Midbrain (tissue), 1 donor: ENCODE measurements around the gene HES4.
"Not testable (repeated sequence)": the region's sequence is repeated elsewhere in the genome, so short reads cannot be mapped to it uniquely, and the experiment has no call there.

Source experiments
- DNase-seq: peaks from one replicate; lab custom pipeline; 2025; lab: John Stamatoyannopoulos, UW

HES4 gene

DNA sequence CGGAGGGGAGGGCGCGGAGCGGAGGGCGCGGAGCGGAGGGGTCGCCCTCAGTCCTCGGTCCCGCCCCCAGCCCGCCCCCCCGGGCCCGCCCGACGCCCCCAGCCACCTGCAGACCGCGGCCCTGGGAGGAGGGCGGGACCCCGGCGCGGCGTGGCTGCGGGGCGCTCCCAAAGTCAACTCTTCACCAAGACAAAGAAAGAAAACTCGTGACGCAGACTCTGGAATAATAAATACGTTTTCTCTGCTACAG lies 1.2 kb downstream of the HES4 start:
- no peak for DNase-seq

DNA sequence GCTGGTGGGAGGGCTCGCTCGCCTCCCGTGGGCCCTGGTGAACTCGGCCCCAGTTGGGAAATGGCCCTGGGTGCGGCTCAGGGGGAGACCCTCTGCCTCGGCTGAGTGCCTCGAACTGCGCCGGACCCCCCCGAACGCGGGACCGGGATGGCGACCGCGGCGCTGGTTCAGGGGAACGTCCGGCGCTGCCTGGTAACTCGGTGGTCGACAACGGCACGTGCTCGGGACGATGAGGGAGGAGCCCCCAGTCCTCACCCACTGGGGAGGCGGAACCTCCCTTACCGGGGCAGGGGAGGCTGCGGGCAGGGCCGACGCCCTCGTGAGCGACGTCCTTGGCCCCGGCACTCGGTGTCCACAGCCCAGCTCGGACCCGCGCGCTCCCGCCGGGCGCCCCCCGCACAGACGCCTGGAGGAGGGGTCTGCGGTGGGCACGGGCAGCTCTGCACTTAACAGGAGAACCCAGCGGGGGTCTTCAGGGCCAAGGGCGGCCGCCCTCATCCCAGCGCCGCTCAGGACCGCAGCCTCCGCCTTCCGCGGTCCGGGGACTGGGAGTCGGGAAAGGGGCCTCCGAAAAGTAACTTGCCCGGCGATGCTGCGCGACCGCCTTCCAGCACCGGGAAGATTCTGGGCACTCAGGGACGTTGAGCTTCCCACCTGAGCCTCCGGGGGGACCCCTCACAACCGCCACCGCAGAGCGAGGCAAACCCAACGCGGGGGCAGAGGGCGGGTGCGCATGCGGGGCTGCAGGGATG lies 1.7 kb downstream of the HES4 start:
- no peak for DNase-seq

DNA sequence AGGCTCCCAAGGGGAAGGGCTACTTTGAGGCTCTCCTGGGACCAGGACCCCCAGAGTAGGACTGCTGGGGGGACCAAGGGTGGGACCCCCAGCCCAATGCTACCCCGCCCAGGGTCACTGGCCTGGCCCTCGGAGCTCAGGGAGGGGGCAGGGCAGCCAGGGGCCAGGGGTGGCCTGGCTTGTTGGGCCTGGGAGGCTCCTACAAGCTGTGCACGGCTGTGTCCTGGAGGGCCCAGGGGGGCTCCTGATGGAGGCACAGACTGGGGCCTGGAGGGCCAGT lies 2.2 kb downstream of the HES4 start:
- DNase-seq: no peak

DNA sequence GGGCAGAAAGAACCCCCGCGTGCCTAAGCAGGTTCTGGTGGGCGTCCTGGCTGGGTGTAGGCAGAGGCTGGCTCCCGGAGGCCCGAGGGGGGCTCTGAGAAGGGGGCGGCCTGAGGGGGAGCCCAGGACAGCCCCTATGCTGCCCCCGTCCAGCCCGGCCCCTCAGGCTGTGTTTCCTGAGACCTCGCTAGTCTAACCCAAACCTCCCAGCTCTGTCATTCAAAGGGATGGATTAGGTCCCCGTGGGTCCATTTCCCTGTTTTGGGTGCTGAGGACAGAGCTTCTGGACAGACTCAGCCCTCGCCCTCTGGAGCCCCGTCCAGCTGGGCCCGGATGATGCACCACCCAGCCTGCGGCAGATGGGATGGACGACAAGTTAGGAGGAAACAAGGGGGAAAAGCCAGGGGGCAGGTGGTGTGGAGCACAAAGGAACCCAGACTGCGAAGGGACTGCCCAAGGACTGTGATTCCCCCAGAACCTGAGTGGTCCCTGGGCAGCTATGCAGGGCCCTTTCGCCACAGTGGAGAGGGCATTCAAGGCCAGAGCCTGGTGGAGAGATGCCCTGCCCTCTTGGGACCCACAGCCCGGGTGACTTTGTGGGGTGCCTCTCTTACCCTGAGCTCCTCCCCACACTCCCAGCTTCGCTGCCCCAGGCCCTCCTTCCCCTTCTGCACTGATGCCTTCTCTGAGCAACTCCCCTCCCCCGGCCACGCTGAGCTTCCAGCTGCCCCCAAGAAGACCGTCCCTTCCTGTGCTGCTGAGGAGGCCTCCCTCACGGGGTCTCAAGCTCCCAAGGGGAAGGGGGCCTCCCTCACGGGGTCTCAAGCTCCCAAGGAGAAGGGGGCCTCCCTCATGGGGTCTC lies 2.8 kb downstream of the HES4 start:
- DNase-seq: no peak

DNA sequence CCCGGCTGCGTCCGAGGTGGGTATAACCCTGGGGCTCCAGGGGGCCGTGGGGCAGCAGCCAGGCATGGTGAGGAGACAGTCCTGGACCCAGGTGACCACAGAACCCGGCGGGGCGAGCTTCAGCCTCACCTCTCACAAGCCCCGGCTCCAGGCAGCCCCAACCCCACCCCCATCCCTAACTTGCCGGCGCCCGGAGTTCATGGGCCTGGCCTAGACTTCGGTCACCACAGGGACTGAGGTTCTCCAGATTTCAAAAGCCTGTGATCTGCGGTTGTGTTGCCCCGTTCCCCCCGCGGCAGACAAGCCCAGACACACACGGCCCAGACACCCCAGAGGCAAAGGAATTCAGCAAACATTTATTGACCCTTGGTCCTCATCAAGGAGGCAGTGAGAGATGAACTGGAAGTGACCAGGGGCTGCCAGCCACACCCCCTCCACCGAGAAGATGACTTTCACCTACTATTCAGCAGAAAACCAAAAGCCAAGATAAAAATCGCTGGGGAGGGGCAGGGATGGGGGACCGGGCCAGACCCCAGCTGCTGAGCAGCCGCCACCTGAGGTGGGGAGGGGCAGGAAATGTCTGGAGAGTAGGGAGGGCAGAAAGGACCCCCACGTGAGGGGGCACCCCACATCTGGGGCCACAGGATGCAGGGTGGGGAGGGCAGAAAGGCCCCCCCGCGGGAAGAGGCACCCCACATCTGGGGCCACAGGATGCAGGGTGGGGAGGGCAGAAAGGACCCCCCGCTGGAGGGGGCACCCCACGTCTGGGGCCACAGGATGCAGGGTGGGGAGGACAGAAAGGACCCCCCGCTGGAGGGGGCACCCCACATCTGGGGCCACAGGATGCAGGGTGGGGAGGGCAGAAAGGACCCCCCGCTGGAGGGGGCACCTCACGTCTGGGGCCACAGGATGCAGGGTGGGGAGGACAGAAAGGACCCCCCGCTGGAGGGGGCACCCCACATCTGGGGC lies 3.9 kb downstream of the HES4 start:
- no peak for DNase-seq

DNA sequence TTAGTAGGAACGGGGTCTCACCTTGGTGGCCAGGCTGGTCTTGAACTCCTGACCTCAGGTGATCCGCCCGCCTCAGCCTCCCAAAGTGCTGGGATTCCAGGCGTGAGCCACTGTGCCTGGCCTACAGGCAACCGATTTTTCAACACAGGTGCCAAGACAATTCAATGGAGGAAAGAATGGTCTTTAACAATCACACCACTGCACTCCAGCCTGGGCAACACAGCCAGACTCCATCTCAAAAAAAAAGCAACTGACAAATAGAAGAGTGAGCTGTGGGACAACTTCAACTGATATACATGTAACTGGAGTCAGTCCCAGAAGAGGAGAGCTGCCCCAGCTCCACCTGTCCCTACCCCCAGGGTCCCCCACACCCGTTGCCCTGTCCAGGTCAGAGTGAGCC lies 5.4 kb downstream of the HES4 start:
- not testable (repeated sequence) for DNase-seq

DNA sequence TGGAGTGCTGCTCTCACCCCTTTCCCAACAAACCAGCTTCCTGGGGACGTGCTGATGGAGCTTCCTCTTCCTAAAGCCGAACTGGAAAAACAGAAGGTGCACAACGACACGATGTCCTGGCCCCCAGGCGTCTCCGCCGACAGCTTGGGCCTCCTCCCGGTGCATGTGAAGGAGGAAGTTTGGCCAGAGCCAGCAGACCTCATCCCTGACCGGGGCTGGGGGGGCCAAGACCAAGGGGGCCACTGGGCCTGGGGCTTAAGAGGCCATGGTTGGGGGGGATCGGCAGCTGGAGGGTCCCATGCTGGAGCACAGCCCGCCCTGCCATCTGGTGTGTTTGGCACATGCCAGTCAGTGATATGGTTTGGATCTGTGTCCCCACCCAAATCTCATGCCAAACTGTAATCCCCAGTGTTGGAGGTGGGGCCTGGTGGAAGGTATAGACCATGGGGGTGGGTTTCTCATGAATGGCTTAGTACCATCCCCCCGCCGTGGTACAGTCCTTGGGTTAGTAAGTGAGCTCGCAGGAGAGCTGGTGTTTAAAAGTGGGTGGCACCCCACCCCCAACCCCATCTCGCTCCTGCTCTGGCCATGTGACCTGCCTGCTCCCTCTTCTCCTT lies 6.4 kb downstream of the HES4 start:
- DNase-seq: no peak

DNA sequence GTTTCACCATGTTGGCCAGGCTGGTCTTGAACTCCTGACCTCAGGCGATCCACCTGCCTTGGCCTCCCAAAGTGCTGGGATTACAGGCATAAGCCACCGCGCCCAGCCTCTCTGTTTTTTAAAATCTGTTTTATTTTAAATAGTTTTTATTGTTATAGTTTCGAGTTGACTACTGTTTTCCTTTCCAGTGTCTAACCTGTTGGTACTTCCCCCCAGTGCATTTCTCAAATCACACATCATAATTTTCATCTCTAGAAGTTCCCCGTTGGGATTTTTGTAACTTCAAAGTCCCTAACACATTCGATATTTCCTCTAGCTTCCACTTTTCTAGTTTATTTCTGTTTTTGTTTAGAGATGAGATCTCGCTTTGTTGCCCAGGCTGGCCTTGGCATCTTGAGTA lies 7.5 kb downstream of the HES4 start:
- no peak for DNase-seq

DNA sequence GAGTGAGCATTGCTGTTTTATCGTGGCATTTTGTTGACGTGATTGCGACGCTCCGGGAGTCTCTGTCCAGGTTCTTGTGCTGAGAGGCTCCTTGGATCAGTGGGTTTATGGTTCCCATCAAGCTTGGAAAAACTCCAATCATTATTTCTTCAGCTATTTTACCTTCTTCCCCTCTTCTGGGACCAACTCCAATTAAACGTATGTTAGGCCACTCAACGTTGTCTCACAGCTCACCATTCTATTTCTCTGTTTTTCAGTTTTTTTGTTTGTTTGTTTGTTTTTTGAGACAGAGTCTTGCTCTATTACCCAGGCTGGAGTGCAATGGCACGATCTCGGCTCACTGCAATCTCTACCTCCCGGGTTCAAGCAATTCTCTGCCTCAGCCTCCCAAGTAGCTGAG lies 8.0 kb downstream of the HES4 start:
- no peak for DNase-seq

DNA sequence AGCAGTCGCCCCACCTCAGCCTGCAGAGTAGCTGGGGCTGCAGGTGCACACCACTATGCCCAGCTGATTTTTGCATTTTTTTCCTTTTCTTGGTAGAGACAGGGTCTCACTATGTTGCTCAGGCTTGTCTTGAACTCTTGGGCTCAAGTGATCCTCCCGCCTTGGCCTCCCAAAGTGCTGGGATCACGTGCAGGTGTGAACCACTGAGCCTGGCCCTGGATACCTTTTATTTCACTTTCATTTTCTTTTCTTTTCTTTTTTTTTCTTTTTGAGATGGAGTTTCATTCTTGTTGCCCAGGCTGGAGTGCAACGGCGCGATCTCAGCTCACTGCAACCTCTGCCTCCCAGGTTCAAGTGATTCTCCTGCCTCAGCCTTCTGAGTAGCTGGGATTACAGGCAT lies 8.6 kb downstream of the HES4 start:
- DNase-seq: not testable (repeated sequence)

DNA sequence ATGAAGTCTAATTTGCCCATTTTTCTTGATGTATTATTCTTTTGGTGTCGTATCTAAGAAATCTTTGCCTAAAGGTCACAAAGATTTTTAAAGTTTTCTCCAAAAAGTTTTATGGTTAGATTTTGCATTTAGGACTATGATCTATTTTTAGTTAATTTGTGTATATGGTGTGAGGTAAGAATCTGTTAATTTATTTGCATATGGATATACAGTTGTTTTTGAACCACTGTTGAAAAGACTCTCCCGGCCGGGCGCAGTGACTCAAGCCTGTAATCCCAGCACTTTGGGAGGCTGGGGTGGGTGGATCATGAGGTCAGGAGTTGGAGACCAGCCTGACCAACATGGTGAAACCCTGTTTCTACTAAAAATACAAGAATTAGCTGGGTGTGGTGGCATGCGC lies 11.8 kb downstream of the HES4 start:
- DNase-seq: not testable (repeated sequence)

DNA sequence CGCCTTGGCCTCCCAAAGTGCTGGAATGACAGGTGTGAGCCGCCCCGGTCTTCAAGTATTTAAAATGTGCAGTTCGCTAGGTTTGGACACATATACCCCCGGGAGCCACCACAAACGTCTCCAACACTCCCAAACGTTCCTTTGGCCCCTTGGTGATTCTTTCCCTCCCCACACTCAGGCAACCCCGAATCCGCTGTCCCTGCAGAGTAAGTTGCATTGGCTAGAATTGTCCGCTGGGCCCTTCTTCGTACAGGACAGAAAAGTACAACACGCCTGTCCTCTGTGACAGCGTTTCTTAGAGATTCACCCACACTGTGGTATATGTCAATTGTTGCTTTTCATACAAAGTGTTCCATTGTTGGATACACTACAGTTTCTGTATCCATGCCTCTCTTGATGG lies 14.8 kb downstream of the HES4 start:
- DNase-seq: no peak

DNA sequence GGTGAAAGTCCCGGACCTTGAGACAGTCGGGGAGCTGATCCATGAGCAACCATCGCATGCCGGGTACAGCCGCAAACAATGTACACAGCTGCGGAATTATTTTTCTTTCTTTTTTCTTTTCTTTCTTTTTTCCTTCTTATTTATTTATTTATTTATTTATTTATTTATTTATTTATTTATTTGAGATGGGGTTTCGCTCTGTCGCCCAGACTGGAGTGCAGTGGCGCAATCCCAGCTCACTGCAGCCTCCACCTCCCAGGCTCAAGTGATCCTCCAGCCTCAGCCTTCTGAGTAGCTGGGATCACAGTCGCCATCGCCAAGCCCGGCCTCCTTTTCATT lies 15.5 kb downstream of the HES4 start:
- DNase-seq: no peak

DNA sequence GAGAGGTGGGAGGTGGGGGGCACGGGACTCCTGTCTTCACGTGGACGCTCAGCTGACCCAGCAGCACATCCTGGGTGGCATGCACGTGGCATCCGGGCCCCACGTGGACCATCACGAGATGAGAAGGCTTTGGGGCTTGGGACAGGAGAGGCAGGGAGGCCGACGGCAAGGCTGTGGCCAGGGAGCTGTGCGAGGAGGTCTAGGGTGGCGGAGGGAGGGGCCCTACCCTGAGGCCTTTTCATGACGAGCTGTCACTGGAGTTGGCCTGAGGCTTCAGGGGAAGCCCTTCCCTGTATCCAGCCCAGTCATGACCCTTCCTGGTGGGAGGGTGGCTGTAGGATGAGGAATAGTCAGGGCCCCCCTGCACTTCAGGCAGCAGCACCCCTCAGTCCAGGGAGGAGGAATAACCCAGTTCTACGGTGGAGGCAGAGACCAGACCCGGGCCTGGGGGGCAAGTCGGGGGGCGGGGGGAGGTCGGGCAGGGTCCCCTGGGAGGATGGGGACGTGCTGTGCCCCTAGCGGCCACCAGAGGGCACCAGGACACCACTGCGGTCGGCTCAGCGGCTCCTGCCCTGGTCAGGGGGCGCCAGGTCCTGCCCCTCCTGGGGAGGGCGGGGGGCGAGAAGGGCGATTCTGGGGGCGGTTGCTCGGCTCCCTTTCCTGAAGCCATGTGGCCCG lies 16.0 kb downstream of the HES4 start:
- DNase-seq: peak; percentile 16

DNA sequence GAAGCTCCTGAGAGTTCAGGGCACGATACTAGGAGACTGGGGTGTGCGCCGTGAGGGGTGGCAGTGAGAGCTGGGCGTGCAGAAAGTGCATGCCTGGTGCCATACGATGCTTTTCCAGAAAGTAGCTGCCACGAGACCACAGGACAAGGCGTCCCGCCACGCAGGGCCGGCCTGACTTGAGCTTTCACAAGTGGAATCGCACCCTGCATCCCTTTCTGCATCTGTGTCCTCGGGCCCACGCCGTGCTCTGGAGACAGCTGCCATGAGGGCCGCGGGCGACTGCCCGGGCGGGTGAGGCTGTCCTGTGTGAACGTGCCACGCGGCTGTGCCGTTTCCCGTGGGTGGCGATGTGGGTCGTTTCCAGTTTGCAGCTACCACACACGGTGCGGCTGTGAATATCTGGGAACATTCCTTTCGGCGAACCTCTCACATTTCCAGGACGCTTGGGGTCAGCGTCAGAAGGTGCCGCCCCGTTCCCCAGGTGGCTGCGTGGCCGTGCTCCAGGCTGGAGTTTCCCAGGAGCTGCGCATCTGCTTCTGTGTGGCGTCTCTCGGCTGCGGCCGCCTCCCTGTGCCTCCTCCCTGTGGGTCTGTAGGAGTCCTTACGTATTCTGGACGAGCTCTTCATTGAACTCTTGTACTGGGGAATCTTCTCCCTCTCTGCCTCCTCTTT lies 17.0 kb downstream of the HES4 start:
- no peak for DNase-seq

DNA sequence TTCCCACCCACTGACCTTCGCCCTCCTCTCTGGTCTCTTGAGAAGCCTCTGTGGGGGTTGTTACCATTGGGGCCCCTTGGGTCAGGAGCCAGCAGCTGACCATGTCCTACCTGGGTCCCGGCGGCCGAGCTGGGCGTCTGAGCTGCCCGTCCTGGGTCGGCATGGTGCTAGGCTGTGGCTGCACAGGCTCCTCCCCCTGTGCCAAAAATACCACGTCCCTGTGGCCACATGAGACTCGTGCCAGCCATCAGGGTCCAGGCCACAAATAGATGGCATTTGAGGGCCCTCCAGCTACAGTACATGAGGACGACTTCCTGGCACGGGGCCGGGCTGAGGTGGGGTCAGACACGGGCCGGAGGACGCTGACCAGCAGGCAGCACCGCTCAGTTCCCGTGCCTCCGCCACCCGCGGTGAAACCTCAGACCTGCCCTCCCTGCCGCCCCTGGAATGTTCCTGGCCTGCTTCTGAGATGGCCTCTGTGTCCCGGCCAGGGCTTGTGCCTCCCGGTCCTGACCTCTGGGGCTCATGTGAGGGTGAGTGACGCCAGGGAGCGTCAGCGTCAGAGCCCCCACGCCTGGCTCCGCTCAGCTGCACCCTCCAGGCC lies 17.8 kb downstream of the HES4 start, which contains the start of gene PERM1:
PERM1 (minus strand) TSS at position 139 of the 604 bp plus-strand sequence. CDS start 1,064 bp downstream, outside the sequence.
- DNase-seq: no peak

DNA sequence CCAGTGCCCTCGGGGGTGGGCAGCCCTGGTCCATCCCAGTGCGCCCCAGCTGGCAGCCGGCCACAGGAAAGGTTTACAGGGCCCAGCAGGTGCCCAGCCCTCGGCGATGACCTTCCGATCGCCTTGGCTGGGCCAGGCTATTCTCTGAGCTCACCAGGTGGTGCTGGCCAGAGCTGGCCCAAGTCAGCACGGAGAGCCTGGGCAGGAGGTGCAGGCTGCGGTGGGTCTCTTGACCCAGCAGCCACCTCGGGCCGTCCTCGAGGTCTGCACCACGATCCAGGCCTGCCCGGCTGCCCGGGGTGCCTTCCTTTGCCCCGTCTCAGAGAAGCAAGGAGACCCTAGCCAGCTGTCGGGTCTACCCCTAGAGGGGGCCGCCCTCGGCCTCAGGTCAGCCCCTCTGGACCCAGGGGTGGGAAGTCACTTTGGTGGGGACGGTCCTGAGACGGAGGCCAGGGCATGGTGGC lies 18.4 kb downstream of the HES4 start:
- DNase-seq: no peak

DNA sequence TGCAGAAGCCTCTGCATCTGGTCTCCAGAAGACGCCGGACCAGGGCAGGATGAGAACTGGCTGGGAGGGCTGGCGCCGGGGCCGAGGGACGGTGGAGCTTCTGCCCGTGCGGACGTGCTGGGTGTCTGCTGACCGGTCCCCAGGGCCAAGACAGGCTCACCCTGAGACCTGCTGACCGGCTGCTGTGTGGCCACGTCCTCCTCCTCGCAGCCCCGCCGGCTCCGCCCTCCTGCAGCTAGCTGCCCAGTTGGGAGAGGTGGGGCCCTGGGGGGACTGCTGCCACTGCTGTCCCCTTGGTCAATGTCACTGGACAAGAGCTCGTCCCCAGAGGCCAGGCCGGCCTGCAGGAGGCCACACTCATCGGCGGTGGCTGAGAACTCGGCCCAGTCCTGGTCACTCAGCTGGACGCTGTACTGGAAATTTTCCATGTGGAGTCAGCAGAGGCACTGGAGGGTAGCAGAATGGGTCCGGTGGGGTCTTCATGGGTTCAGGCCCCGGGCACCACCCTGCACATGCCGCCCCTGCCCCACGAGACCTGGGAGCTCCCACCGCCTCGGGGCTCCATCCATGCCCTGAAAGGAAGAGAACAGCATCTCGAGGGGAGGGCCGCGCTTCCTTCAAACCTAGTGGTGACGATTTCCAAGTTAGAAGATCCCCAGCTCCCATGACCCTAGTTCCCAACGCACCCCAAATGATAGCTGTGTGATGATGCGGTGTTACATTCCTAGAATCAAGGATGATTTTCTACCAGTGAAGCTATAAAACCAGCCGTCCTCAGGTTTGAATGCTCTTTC lies 19.1 kb downstream of the HES4 start:
- DNase-seq: no peak

DNA sequence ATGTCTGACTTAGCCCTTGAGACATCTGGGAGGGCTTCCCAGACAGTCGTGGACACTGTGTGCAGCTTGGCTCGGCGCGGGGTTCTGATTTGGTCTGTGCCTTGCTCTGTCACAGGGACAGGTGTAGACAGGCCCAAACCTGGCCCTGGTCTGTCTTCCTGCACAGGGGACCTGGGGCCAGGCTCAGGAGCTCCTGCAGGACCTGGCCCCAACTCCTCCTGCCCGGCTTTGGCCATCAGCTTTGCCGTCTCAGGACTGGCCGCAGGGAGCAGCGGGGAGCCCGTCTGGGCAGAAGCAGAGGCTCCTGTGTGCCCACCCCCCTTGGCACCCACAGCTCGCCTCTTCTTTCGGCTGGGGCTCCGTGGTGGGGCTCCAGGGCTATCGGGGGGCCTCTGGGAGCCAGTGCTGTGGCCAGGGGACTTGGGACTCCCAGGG lies 19.7 kb downstream of the HES4 start:
- no peak for DNase-seq

DNA sequence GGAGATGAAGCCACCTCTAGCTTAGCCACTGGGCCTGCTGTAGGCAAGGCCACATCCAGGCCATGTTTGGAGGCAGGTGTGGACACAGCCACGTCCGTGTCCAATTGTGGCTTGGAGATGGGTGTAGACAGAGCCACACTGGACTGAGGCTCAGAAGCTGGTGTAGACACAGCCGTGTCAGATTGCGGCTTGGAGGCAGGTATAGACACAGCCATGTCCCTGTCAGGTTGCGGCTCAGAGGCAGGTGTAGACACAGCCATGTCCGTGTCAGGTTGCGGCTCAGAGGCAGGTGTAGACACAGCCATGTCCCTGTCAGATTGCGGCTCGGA lies 20.2 kb downstream of the HES4 start:
- no peak for DNase-seq
